ENCODE results near the gene CPT1B. TPM values are rescaled to one million over a fixed set of nuclear protein-coding genes. Genes with fewer than 3 reads are reported as not detected.
A peak's percentile ranks its signal among the peaks of the same experiment; 100 is the strongest.

CPT1B gene
- total and polyA plus RNA-seq, 2 donors (not counting 1 experiment from before 2014, with no cell fraction given) = 55.0 to 109 TPM

- DNase-seq (no peak), ATAC-seq (ENCODE audit: low read depth) (no peak)
- Histone ChIP-seq H3K9ac (ENCODE audit: low read length) (no peak overlapping the region), H2AFZ (ENCODE audit: insufficient read depth, low read depth, low read length, poor library complexity, severe bottlenecking) (no peak overlapping the region), H3K4me2 (replicated peaks; ENCODE audit: low read depth, low read length, poor library complexity, severe bottlenecking) (no peak overlapping the region), H3K27me3 (replicated peaks in 1 of 4; ENCODE audit: control extremely low read depth in 1 of 4, control insufficient read depth in 3 of 4, insufficient read depth in 4 of 4, low read length in 3 of 4) (peaks cover 0 to 17% (median 0%) of the 10 kb centered on the region in 4 experiments), H4K20me1 (ENCODE audit: control insufficient read depth, insufficient read depth, low read length, poor library complexity, severe bottlenecking) (no peaks in the 10 kb centered on the region), H3K4me3 (ENCODE audit: control extremely low read depth in 1 of 5, extremely low read depth in 1 of 5, insufficient read depth in 1 of 5, low read depth in 2 of 5, low read length in 4 of 5) (no peak overlapping the region), H3K79me2 (ENCODE audit: control insufficient read depth, insufficient read depth, low read length) (no peaks in the 10 kb centered on the region), H3K9me3 (ENCODE audit: control extremely low read depth in 1 of 3, control insufficient read depth in 2 of 3, insufficient read depth in 1 of 3, low read length in 2 of 3) (peaks cover 0 to 9% (median 0%) of the 10 kb centered on the region in 3 donors), H3K36me3 (replicated peaks in 1 of 2; ENCODE audit: control extremely low read depth in 1 of 2, control insufficient read depth in 1 of 2, extremely low read depth in 1 of 2, insufficient read depth in 2 of 2, low read length in 1 of 2) (no peaks in the 10 kb centered on the region), H3K4me1 (ENCODE audit: control insufficient read depth in 2 of 2, insufficient read depth in 2 of 2, low read length in 2 of 2) (no peaks in the 10 kb centered on the region), H3K27ac (ENCODE audit: low read length in 2 of 2) (no peak overlapping the region)
- TF ChIP-seq CTCF (IDR thresholded peaks at IDR 0.05) (no peak), EZH2 (IDR thresholded peaks at IDR 0.05; ENCODE audit: borderline replicate concordance, insufficient read depth, low read depth, low read length, poor library complexity, severe bottlenecking) (no peak)
- Mint-ChIP-seq H3K27me3 (peaks cover 30% of the 10 kb centered on the region), H3K27ac (no peak overlapping the region), H3K4me1 (peaks cover 1% of the 10 kb centered on the region), H3K9me3 (ENCODE audit: insufficient read depth) (no peaks in the 10 kb centered on the region), H3K4me3 (no peak overlapping the region)
- 93% methylated on average over 19 of the region's 22 CpGs for WGBS (ENCODE audit: insufficient coverage)
- ChIA-PET POLR2A (no interaction called here), CTCF (no interaction called here)
- intact Hi-C loops (cut with micrococcal nuclease) = no loop called here
Measured at GRCh38 chr22:50613291-50613981, 35.2 kb upstream of the CPT1B start.

- peaks cover 0 to 9% (median 0%) of the 10 kb centered on the region in 3 donors for H3K9me3 ChIP-seq (ENCODE audit: control extremely low read depth in 1 of 3, control insufficient read depth in 2 of 3, insufficient read depth in 1 of 3, low read length in 2 of 3)
- H3K79me2 ChIP-seq (ENCODE audit: control insufficient read depth, insufficient read depth, low read length) = no peaks in the 10 kb centered on the region
- H4K20me1 ChIP-seq (ENCODE audit: control insufficient read depth, insufficient read depth, low read length, poor library complexity, severe bottlenecking) = no peaks in the 10 kb centered on the region
- H3K4me1 ChIP-seq (ENCODE audit: control insufficient read depth in 2 of 2, insufficient read depth in 2 of 2, low read length in 2 of 2) = no peaks in the 10 kb centered on the region
- intact Hi-C loops (cut with micrococcal nuclease) = no loop called here
- Mint-ChIP-seq H3K4me1 (peaks cover 1% of the 10 kb centered on the region), H3K27me3 (peaks cover 31% of the 10 kb centered on the region), H3K4me3 (no peak overlapping the region), H3K9me3 (ENCODE audit: insufficient read depth) (no peaks in the 10 kb centered on the region), H3K27ac (no peak overlapping the region)
- H3K27me3 ChIP-seq (replicated peaks in 1 of 4; ENCODE audit: control extremely low read depth in 1 of 4, control insufficient read depth in 3 of 4, insufficient read depth in 4 of 4, low read length in 3 of 4) = peaks cover 0 to 17% (median 0%) of the 10 kb centered on the region in 4 experiments
- no peaks in the 10 kb centered on the region for H3K36me3 ChIP-seq (replicated peaks in 1 of 2; ENCODE audit: control extremely low read depth in 1 of 2, control insufficient read depth in 1 of 2, extremely low read depth in 1 of 2, insufficient read depth in 2 of 2, low read length in 1 of 2)
- H2AFZ ChIP-seq (ENCODE audit: insufficient read depth, low read depth, low read length, poor library complexity, severe bottlenecking) = no peak overlapping the region
- H3K4me3 ChIP-seq (ENCODE audit: control extremely low read depth in 1 of 5, extremely low read depth in 1 of 5, insufficient read depth in 1 of 5, low read depth in 2 of 5, low read length in 4 of 5) = no peak overlapping the region
- TF ChIP-seq CTCF (IDR thresholded peaks at IDR 0.05) = no peak
- WGBS (ENCODE audit: insufficient coverage) = 44% methylated on average over 23 of the region's 31 CpGs
- ATAC-seq (ENCODE audit: low read depth) (no peak), DNase-seq (peak; percentile 26)
- no peak overlapping the region for H3K9ac ChIP-seq (ENCODE audit: low read length)
- POLR2A ChIA-PET = no interaction called here
- CTCF ChIA-PET = no interaction called here
- H3K4me2 ChIP-seq (replicated peaks; ENCODE audit: low read depth, low read length, poor library complexity, severe bottlenecking) = no peak overlapping the region
- no peak overlapping the region for H3K27ac ChIP-seq (ENCODE audit: low read length in 2 of 2)
Measured at GRCh38 chr22:50612528-50613221, 34.4 kb upstream of the CPT1B start.
